Measurements from ENCODE around the gene COL15A1.

GRCh38 chr9:99101812-99102211, 158.1 kb downstream of the COL15A1 start:
- TF ChIP-seq CREB1 (IDR thresholded peaks at IDR 0.05) (no peak), GABPA (IDR thresholded peaks at IDR 0.05; ENCODE audit: borderline replicate concordance, insufficient read depth, low read length) (no peak), CTCF (IDR thresholded peaks at IDR 0.05; ENCODE audit: control extremely low read depth in 1 of 3, insufficient read depth in 1 of 3, low read depth in 1 of 3, low read length in 3 of 3) (no peak), ATF3 (IDR thresholded peaks at IDR 0.05; ENCODE audit: insufficient read depth, low read depth, low read length) (no peak), SRF (IDR thresholded peaks at IDR 0.05; ENCODE audit: low read depth, low read length) (no peak), SIN3A (conservative IDR thresholded peaks at IDR 0.05 in 1 of 2, IDR thresholded peaks at IDR 0.05 in 1 of 2; ENCODE audit: low read depth in 1 of 2, low read length in 2 of 2) (no peak)

Data from H1 (cell line).